Colonic mucosa (tissue), 4 donors: ENCODE data around the gene FXYD5. TPM values are rescaled to one million over a fixed set of nuclear protein-coding genes. Genes with fewer than 3 reads are reported as not detected.

Experiments used
- DNase-seq: peaks from one replicate; pipeline ENCODE4 v3.0.0-alpha.2; 2020
- H3K27ac ChIP-seq: fragments of 200-600 bp; one replicate; pipeline ENCODE4 v1.8.0; 2021
- H3K27me3 ChIP-seq: fragments of 200-600 bp; one replicate; pipeline ENCODE4 v1.8.0; 2021
- H3K36me3 ChIP-seq: fragments of 200-600 bp; one replicate; pipeline ENCODE4 v1.8.0; 2021
- H3K4me1 ChIP-seq: fragments of 200-600 bp; one replicate; pipeline ENCODE4 v1.8.0; 2021; ENCODE audit warnings: mild to moderate bottlenecking
- H3K4me3 ChIP-seq: fragments of 200-600 bp; one replicate; pipeline ENCODE4 v1.8.0; 2021
- H3K9ac ChIP-seq, 2 donors: one replicate each; pipeline ENCODE4 v1.7.0; 2013; ENCODE audit warnings: control low read depth in 2 of 2, low read depth in 2 of 2, low read length in 2 of 2
- H3K9me3 ChIP-seq: fragments of 200-600 bp; one replicate; pipeline ENCODE4 v1.8.0; 2021
- CTCF ChIP-seq: fragments of 200-600 bp; IDR thresholded peaks from one replicate; pipeline ENCODE4 v1.8.0; 2022; ENCODE audit warnings: antibody characterized with exemption, mild to moderate bottlenecking
- intact Hi-C: fragments of 100-400 bp; cut with DNase I; formaldehyde crosslinking; loops from one replicate; pipeline ENCODE4 v1.14.1; 2022
- total RNA-seq, 2 donors: library from RNA; stranded (reverse); fragmentation: NEBNext Ultra II Directional in 1 of 2; extraction: Animal tissue kit (Norgen Biotek cat#: 25700) in 1 of 2; gene quantifications; one replicate each; pipeline ENCODE4 v1.2.1, GENCODE V29; 2021
- donor health status: healthy.
- donor health status: DM: no; HTN: no; CAD: no.
- donor health status: DM: no; HTN: no; CAD: no.

Gene FXYD5
- total RNA-seq, 2 donors from 2014 or later = 20.3 to 23.6 TPM

- Histone ChIP-seq H3K27ac (no peak overlapping the region), H3K9ac (no peak overlapping the region), H3K4me1 (peaks cover 5% of the 10 kb centered on the region), H3K27me3 (peaks cover 7% of the 10 kb centered on the region), H3K9me3 (no peaks in the 10 kb centered on the region), H3K4me3 (no peak overlapping the region), H3K36me3 (no peaks in the 10 kb centered on the region)
- DNase-seq = no peak
- intact Hi-C loops = loop anchor here (10.0 kb wide), 1 partner anchor 121 kb away; the partner anchor contains the start of gene USF2
- no peak for TF ChIP-seq CTCF
Measured at GRCh38 chr19:35144259-35144599, 10.3 kb upstream of the FXYD5 start.

GRCh38 chr19:35144600-35145436 lies 9.7 kb upstream of the FXYD5 start:
- no peak for TF ChIP-seq CTCF
- intact Hi-C loops = loop anchor here (10.0 kb wide), 1 partner anchor 120 kb away; the partner anchor contains the start of gene USF2
- H3K9me3 ChIP-seq = no peaks in the 10 kb centered on the region
- H3K4me3 ChIP-seq = no peak overlapping the region
- peaks cover 7% of the 10 kb centered on the region for H3K27me3 ChIP-seq
- H3K4me1 ChIP-seq = peaks cover 5% of the 10 kb centered on the region
- H3K36me3 ChIP-seq = no peaks in the 10 kb centered on the region
- H3K27ac ChIP-seq = no peak overlapping the region
- no peak overlapping the region for H3K9ac ChIP-seq
- DNase-seq = peak; percentile 89

DNA sequence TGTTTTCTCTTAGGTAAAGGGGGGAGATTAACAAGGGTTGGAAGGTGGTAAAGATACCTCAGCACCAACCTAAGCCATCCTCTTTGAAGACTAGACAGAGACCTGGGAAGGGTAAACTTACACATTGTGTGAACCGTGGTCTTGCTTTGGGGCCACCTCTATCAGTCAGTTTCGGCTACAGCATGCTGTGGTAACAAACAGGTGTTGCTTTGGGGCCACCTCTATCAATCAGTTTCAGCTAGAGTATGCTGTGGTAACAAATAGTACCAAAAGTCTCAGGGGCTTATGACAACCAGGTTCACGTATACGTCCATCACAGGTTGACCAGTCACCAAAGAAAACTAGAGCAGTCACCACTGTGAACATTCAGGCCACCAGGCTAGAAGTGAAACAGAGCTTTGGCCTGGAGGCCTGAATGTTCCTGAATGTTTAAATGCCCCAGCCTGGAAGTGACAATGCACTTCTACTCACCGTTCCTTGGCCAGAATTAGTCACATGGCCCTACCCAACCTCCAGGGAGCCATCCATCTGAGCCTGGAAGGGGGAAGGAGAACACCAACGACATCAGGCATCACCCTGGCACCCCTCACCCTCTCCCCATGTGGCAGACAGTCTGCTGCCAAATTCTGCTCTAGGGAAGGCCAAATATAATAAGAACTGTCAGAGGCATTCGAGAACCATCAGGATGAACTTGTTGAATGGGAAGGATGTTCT lies 7.6 kb upstream of the FXYD5 start:
- no peak overlapping the region for H3K9ac ChIP-seq
- no peak overlapping the region for H3K4me3 ChIP-seq
- no peak for DNase-seq
- no peak for TF ChIP-seq CTCF
- H3K27ac ChIP-seq = no peak overlapping the region
- no peaks in the 10 kb centered on the region for H3K9me3 ChIP-seq
- intact Hi-C loops = loop anchor here (10.0 kb wide), 1 partner anchor 118 kb away; the partner anchor contains the start of gene USF2
- peaks cover 7% of the 10 kb centered on the region for H3K27me3 ChIP-seq
- peaks cover 5% of the 10 kb centered on the region for H3K4me1 ChIP-seq
- H3K36me3 ChIP-seq = no peaks in the 10 kb centered on the region

- H3K9me3 ChIP-seq = no peaks in the 10 kb centered on the region
- no peak overlapping the region for H3K27ac ChIP-seq
- H3K4me3 ChIP-seq = no peak overlapping the region
- DNase-seq = no peak
- no peaks in the 10 kb centered on the region for H3K4me1 ChIP-seq
- intact Hi-C loops = loop anchor here (10.0 kb wide), 1 partner anchor 115 kb away; the partner anchor contains the start of gene USF2
- H3K9ac ChIP-seq = no peak overlapping the region
- no peaks in the 10 kb centered on the region for H3K36me3 ChIP-seq
- TF ChIP-seq CTCF = no peak
- H3K27me3 ChIP-seq = peaks cover 8% of the 10 kb centered on the region
Measured at GRCh38 chr19:35149463-35149862, 5.1 kb upstream of the FXYD5 start.

- Histone ChIP-seq H3K27me3 (peaks cover 12% of the 10 kb centered on the region), H3K36me3 (no peaks in the 10 kb centered on the region), H3K9me3 (no peaks in the 10 kb centered on the region), H3K4me3 (no peak overlapping the region), H3K27ac (no peak overlapping the region), H3K9ac (no peak overlapping the region), H3K4me1 (no peaks in the 10 kb centered on the region)
- no peak for DNase-seq
- no peak for TF ChIP-seq CTCF
- intact Hi-C loops = no loop called here
Measured at GRCh38 chr19:35150445-35150844, 4.1 kb upstream of the FXYD5 start.
